RPMI7951 (cell line): Measurements from ENCODE around the gene TOR1AIP2. TPM values are rescaled to one million over a fixed set of nuclear protein-coding genes. Genes with fewer than 3 reads are reported as not detected.
"Not testable (repeated sequence)": the region's sequence is repeated elsewhere in the genome, so short reads cannot be mapped to it uniquely, and the experiment has no call there.

Experiments
- DNase-seq: peaks from one replicate; pipeline ENCODE4 v3.0.0-alpha.2; 2012; ENCODE audit warnings: low read depth
- total RNA-seq: library from RNA; depleted of rRNA; stranded (reverse); fragments of >200 nt; shearing (Covaris generic); gene quantifications from 2 replicates; pipeline ENCODE4 v1.2.3, GENCODE V29; 2014; rRNA removed

Gene TOR1AIP2
- total RNA-seq, 1 experiment from 2014 or later = 69.6 TPM

GRCh38 chr1:179807691-179808485 is 69.7 kb downstream of the TOR1AIP2 start:
- peak; percentile 40 for DNase-seq

- DNase-seq = no peak
Measured at GRCh38 chr1:179807291-179807690, 70.3 kb downstream of the TOR1AIP2 start.

GRCh38 chr1:179806333-179806732 is 71.3 kb downstream of the TOR1AIP2 start:
- no peak for DNase-seq

GRCh38 chr1:179805291-179806195 is 72.1 kb downstream of the TOR1AIP2 start:
- DNase-seq = no peak

- DNase-seq = not testable (repeated sequence)
Measured at GRCh38 chr1:179804417-179804816, 73.2 kb downstream of the TOR1AIP2 start.

GRCh38 chr1:179803918-179804317 is 73.7 kb downstream of the TOR1AIP2 start:
- DNase-seq = no peak

GRCh38 chr1:179803104-179803503 is 74.5 kb downstream of the TOR1AIP2 start:
- no peak for DNase-seq

GRCh38 chr1:179800481-179800880 is 77.1 kb downstream of the TOR1AIP2 start:
- DNase-seq = no peak

GRCh38 chr1:179798864-179799516 is 78.6 kb downstream of the TOR1AIP2 start:
- no peak for DNase-seq

- DNase-seq = no peak
Measured at GRCh38 chr1:179798213-179798863, 79.3 kb downstream of the TOR1AIP2 start.

GRCh38 chr1:179794669-179795068 is 82.9 kb downstream of the TOR1AIP2 start:
- DNase-seq = peak; percentile 15

GRCh38 chr1:179794146-179794545 is 83.5 kb downstream of the TOR1AIP2 start:
- DNase-seq = no peak

GRCh38 chr1:179793281-179793680 is 84.3 kb downstream of the TOR1AIP2 start:
- DNase-seq = no peak

Other genes with a start within 250 kb of the TOR1AIP2 start
- not detected in 2 replicates for gene FAM163A, start 134.5 kb downstream of the TOR1AIP2 start, total RNA-seq
- 52.1 and 59.7 TPM in 2 replicates for gene TOR1AIP1, start 4.5 kb upstream of the TOR1AIP2 start, total RNA-seq
- gene CEP350, start 77.0 kb upstream of the TOR1AIP2 start, total RNA-seq = 33.3 and 41.6 TPM in 2 replicates